ENCODE measurements around the gene APOO.
"Not testable (repeated sequence)": the region's sequence is repeated elsewhere in the genome, so short reads cannot be mapped to it uniquely, and the experiment has no call there.

The APOO gene

GRCh38 chrX:23861215-23861896 is 46.4 kb downstream of the APOO start:
- no peak for DNase-seq (ENCODE audit: low read depth in 1 of 2, low spot score in 1 of 2)

GRCh38 chrX:23859238-23859637 is 48.5 kb downstream of the APOO start:
- not testable (repeated sequence) for DNase-seq (ENCODE audit: low read depth in 1 of 2, low spot score in 1 of 2)

GRCh38 chrX:23857935-23858334 is 49.8 kb downstream of the APOO start:
- no peak for DNase-seq (ENCODE audit: low read depth in 1 of 2, low spot score in 1 of 2)

- DNase-seq (ENCODE audit: low read depth in 1 of 2, low spot score in 1 of 2) = no peak
Observed at GRCh38 chrX:23857363-23857762, 50.4 kb downstream of the APOO start.

GRCh38 chrX:23855569-23855968 is 52.2 kb downstream of the APOO start:
- no peak for DNase-seq (ENCODE audit: low read depth in 1 of 2, low spot score in 1 of 2)

- no peak for DNase-seq (ENCODE audit: low read depth in 1 of 2, low spot score in 1 of 2)
Observed at GRCh38 chrX:23854945-23855344, 52.8 kb downstream of the APOO start.

GRCh38 chrX:23854122-23854521 is 53.6 kb downstream of the APOO start:
- DNase-seq (ENCODE audit: low read depth in 1 of 2, low spot score in 1 of 2) = no peak

GRCh38 chrX:23851544-23851943 is 56.2 kb downstream of the APOO start:
- DNase-seq (ENCODE audit: low read depth in 1 of 2, low spot score in 1 of 2) = no peak

GRCh38 chrX:23849241-23849640 is 58.5 kb downstream of the APOO start:
- no peak for DNase-seq (ENCODE audit: low read depth in 1 of 2, low spot score in 1 of 2)

- DNase-seq (ENCODE audit: low read depth in 1 of 2, low spot score in 1 of 2) = no peak
Observed at GRCh38 chrX:23845351-23845817, 62.4 kb downstream of the APOO start.

GRCh38 chrX:23844502-23845138 is 63.1 kb downstream of the APOO start:
- DNase-seq (ENCODE audit: low read depth in 1 of 2, low spot score in 1 of 2) = no peak

GRCh38 chrX:23841847-23842522 is 65.8 kb downstream of the APOO start:
- no peak for DNase-seq (ENCODE audit: low read depth in 1 of 2, low spot score in 1 of 2)

- DNase-seq (ENCODE audit: low read depth in 1 of 2, low spot score in 1 of 2) = no peak
Observed at GRCh38 chrX:23840674-23841073, 67.1 kb downstream of the APOO start.

GRCh38 chrX:23838953-23839352 is 68.8 kb downstream of the APOO start:
- no peak for DNase-seq (ENCODE audit: low read depth in 1 of 2, low spot score in 1 of 2)

GRCh38 chrX:23832721-23833120 is 75.0 kb downstream of the APOO start:
- DNase-seq (ENCODE audit: low read depth in 1 of 2, low spot score in 1 of 2) = no peak

- no peak for DNase-seq (ENCODE audit: low read depth in 1 of 2, low spot score in 1 of 2)
Observed at GRCh38 chrX:23828881-23829280, 78.9 kb downstream of the APOO start.

- DNase-seq (ENCODE audit: low read depth in 1 of 2, low spot score in 1 of 2) = no peak
Observed at GRCh38 chrX:23826653-23827052, 81.1 kb downstream of the APOO start.

- no peak for DNase-seq (ENCODE audit: low read depth in 1 of 2, low spot score in 1 of 2)
Observed at GRCh38 chrX:23826216-23826615, 81.5 kb downstream of the APOO start.

- DNase-seq (ENCODE audit: low read depth in 1 of 2, low spot score in 1 of 2) = no peak
Observed at GRCh38 chrX:23825675-23826074, 82.1 kb downstream of the APOO start.

GRCh38 chrX:23822841-23823240 is 84.9 kb downstream of the APOO start:
- no peak for DNase-seq (ENCODE audit: low read depth in 1 of 2, low spot score in 1 of 2)

GRCh38 chrX:23822397-23822796 is 85.3 kb downstream of the APOO start:
- DNase-seq (ENCODE audit: low read depth in 1 of 2, low spot score in 1 of 2) = no peak

- no peak for DNase-seq (ENCODE audit: low read depth in 1 of 2, low spot score in 1 of 2)
Observed at GRCh38 chrX:23821847-23822246, 85.9 kb downstream of the APOO start.

All from activated CD4-positive, alpha-beta T cell treated with anti-CD3 and anti-CD28 coated beads, Interleukin-2, amount 50 U/mL, for 24 hours (primary cell).